Type B pancreatic cell (in vitro differentiated cells): ENCODE measurements around the gene DAGLA. TPM values are rescaled to one million over a fixed set of nuclear protein-coding genes. Genes with fewer than 3 reads are reported as not detected.
"Not testable (repeated sequence)": the region's sequence is repeated elsewhere in the genome, so short reads cannot be mapped to it uniquely, and the experiment has no call there.

Source experiments
- DNase-seq: peaks from one replicate; pipeline ENCODE4 v3.0.0; 2021; ENCODE audit warnings: mixed read lengths; ENCODE audit not compliant: unreplicated experiment; ENCODE audit errors: extremely low spot score
- H3K27ac Mint-ChIP-seq: 2 replicates; pipeline ENCODE4 v1.8.0; 2021; ENCODE audit warnings: mild to moderate bottlenecking, mixed read lengths
- H3K27me3 Mint-ChIP-seq: 2 replicates; pipeline ENCODE4 v1.8.0; 2021; ENCODE audit warnings: mixed read lengths
- H3K36me3 Mint-ChIP-seq: 2 replicates; pipeline ENCODE4 v1.8.0; 2021; ENCODE audit warnings: mixed read lengths
- H3K4me1 Mint-ChIP-seq: one replicate; pipeline ENCODE4 v1.8.0; 2021; ENCODE audit warnings: mixed read lengths; ENCODE audit not compliant: unreplicated experiment
- H3K4me3 Mint-ChIP-seq: 2 replicates; pipeline ENCODE4 v1.8.0; 2021; ENCODE audit warnings: mild to moderate bottlenecking, mixed read lengths
- H3K9me3 Mint-ChIP-seq: 2 replicates; pipeline ENCODE4 v1.8.0; 2021; ENCODE audit warnings: mixed read lengths
- total RNA-seq: library from RNA; stranded (reverse); gene quantifications from 2 replicates; pipeline ENCODE4 v1.2.1, GENCODE V29; 2021; ENCODE audit warnings: low replicate concordance
- TF ChIP-seq, protein P1 (sequence below): fragments of 200-600 bp; sonication (generic); conservative IDR thresholded peaks from 2 replicates; pipeline ENCODE4 v1.5.0; 2021; ENCODE audit warnings: antibody characterized with exemption, mild to moderate bottlenecking

The DAGLA gene
- total RNA-seq, 1 donor from 2014 or later = 7.8 TPM

DNA sequence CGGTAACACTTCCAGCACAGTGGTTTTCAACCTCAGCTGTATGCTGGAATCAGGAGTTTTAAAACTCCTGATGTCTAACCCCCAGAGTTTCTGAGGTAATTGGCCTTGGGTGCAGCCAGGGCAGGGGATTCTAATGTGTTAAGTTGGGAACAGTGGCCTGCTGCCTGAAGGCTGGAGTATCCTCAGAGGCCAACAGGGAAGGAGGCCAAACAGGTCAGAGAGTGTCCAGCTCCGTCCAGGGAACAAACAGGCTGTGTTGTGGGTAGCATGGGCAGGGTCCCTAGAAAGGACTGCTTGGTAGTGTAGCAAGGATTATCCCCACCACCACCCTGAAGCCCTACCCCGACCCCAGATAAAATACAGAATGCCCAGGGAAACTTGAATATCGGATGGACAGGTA is 10.8 kb upstream of the DAGLA start:
- DNase-seq = no peak
- no peaks in the 10 kb centered on the region for H3K9me3 Mint-ChIP-seq
- no peak overlapping the region for H3K4me3 Mint-ChIP-seq
- no peak overlapping the region for H3K27ac Mint-ChIP-seq
- TF ChIP-seq, protein P1, sequence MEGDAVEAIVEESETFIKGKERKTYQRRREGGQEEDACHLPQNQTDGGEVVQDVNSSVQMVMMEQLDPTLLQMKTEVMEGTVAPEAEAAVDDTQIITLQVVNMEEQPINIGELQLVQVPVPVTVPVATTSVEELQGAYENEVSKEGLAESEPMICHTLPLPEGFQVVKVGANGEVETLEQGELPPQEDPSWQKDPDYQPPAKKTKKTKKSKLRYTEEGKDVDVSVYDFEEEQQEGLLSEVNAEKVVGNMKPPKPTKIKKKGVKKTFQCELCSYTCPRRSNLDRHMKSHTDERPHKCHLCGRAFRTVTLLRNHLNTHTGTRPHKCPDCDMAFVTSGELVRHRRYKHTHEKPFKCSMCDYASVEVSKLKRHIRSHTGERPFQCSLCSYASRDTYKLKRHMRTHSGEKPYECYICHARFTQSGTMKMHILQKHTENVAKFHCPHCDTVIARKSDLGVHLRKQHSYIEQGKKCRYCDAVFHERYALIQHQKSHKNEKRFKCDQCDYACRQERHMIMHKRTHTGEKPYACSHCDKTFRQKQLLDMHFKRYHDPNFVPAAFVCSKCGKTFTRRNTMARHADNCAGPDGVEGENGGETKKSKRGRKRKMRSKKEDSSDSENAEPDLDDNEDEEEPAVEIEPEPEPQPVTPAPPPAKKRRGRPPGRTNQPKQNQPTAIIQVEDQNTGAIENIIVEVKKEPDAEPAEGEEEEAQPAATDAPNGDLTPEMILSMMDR = no peak
- peaks cover 15% of the 10 kb centered on the region for H3K27me3 Mint-ChIP-seq
- H3K36me3 Mint-ChIP-seq = no peaks in the 10 kb centered on the region
- no peaks in the 10 kb centered on the region for H3K4me1 Mint-ChIP-seq

DNA sequence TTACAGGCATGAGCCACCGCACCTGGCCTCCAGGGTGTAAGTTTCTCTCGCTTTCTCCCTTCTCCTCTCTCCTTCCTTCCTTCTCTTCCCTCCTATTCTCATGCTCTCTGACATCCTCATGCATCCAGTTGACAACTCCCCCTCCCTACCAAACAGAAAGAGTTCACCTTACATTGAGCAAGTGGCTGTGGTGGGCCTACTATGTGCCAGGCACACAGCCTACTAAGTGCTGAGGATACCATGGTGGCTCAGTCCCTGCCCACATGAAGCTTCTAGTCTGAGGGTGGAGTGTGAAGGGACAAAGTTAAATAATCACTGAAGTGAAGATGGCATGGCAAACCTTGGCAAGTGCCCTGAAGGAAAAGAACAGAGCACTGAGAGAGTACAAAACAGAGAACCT is 9.6 kb upstream of the DAGLA start:
- Mint-ChIP-seq H3K27ac (no peak overlapping the region), H3K4me3 (no peak overlapping the region), H3K4me1 (no peaks in the 10 kb centered on the region), H3K27me3 (peaks cover 27% of the 10 kb centered on the region), H3K9me3 (no peaks in the 10 kb centered on the region), H3K36me3 (no peaks in the 10 kb centered on the region)
- TF ChIP-seq, protein P1 = no peak
- DNase-seq = no peak

DNA sequence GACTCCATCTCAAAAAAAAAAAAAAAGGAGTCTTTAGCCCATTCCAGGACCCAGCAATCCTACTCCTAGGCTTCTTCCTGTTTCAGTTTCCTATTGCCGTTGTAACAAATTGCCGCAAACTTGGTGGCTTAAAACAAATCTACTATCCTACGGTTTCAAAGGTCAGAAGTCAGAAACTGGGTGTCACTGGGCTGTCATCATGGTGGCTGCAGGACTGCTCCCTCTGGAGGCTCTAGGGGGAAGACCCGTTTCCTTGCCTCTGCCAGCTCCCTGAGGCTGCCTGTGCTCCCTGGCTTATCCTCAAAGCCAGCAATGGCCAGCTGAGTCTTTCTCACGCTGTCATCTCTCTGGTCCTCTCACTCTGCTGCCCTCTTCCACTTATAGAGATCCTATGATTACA is 8.7 kb upstream of the DAGLA start:
- Mint-ChIP-seq H3K36me3 (no peaks in the 10 kb centered on the region), H3K4me1 (no peaks in the 10 kb centered on the region), H3K4me3 (no peak overlapping the region), H3K9me3 (no peaks in the 10 kb centered on the region), H3K27me3 (peaks cover 34% of the 10 kb centered on the region), H3K27ac (no peak overlapping the region)
- no peak for DNase-seq
- TF ChIP-seq, protein P1 = peak; percentile 57

DNA sequence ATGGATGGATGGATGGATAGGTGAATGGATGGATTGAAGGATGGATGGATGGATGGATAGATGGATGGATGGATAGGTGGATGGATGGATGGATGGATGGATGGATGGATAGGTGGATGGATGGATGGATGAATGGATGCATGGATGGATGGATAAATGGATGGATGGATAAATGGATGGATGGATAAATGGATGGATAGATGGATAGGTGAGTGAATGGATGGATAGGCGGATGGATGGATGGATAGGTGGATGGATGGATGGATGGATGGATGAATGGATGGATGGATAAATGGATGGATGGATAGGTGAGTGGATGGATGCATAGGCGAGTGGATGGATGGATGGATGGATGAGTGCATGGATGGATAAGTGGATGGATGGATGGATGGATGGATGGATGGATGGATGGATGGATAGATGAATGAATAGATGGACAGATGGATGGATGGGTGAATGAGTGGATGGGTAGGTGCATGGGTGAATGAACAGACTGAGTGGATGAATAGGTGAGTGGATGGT is 6.2 kb upstream of the DAGLA start:
- H3K36me3 Mint-ChIP-seq = not testable (repeated sequence)
- peaks cover 46% of the 10 kb centered on the region for H3K27me3 Mint-ChIP-seq

DNA sequence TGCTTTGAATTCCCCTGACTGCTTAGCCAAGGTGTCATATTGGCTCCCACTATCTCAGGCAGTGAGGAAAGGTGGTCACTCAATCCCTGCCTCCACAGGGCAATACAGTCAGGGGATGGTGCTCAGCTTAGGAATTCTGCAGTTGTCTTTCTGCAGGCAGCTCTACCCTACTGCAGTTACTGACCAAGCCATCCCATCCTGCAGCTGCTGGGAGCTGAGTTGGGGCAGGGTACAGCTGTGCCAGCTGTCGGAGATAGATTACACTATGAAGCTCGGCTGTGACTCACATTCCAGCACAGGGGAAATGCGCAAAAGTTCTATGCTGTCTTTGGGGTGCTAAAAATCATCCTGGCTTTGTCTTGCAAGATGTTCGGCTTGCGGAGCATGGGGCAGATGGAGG is 4.4 kb upstream of the DAGLA start:
- Mint-ChIP-seq H3K4me1 (peaks cover 9% of the 10 kb centered on the region), H3K27ac (no peak overlapping the region), H3K9me3 (no peaks in the 10 kb centered on the region), H3K27me3 (peaks cover 49% of the 10 kb centered on the region), H3K36me3 (no peaks in the 10 kb centered on the region), H3K4me3 (no peak overlapping the region)
- TF ChIP-seq, protein P1 = no peak
- DNase-seq = no peak

More for the DNA sequence above, 6.2 kb upstream of the DAGLA start:
- not testable (repeated sequence) for H3K27ac Mint-ChIP-seq, H3K9me3 Mint-ChIP-seq, DNase-seq, H3K4me3 Mint-ChIP-seq, H3K4me1 Mint-ChIP-seq

DNA sequence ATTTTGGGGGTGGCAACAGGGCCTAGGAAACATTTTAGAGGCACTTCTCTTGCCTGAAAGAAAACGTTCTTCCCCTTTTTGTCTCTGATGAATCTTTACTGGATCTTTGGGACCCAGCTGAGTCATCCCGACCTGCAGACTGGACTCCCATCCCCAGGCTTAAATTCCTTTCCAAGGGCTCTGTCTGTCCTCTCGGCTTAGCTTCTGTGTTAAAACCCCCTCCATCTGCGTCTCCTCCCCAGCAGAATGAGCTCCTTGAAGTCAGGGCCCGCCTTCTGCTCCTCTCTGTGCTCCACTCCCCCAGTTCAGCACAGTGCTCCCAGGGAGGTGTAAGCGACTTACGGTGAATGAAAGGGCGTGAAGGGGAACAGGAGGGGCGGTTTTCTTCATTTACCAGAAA is 895 bp upstream of the DAGLA start:
- DNase-seq = no peak
- Mint-ChIP-seq H3K27ac (no peak overlapping the region), H3K4me3 (peak overlapping the region; percentile 71), H3K27me3 (peaks cover 43% of the 10 kb centered on the region), H3K4me1 (peaks cover 11% of the 10 kb centered on the region), H3K36me3 (no peaks in the 10 kb centered on the region), H3K9me3 (no peaks in the 10 kb centered on the region)
- TF ChIP-seq, protein P1 = no peak
